WERI-Rb-1 (cell line): ENCODE data around the gene IL36B.

Source experiments
- DNase-seq: peaks from one replicate; pipeline ENCODE4 v3.0.0-alpha.2; 2020
- H3K27ac ChIP-seq: fragments of 250-450 bp; sonication (Bioruptor Pico); 2 replicates; pipeline ENCODE4 v1.5.1; 2020; ENCODE audit warnings: mild to moderate bottlenecking, moderate library complexity
- H3K27me3 ChIP-seq: fragments of 250-450 bp; sonication (Bioruptor Pico); 2 replicates; pipeline ENCODE4 v1.5.1; 2021; ENCODE audit warnings: mild to moderate bottlenecking, low read depth, moderate library complexity; ENCODE audit not compliant: insufficient read depth, severe bottlenecking
- H3K36me3 ChIP-seq: fragments of 250-450 bp; sonication (Bioruptor Pico); 2 replicates; pipeline ENCODE4 v1.5.1; 2020; ENCODE audit warnings: mild to moderate bottlenecking, moderate library complexity
- H3K4me3 ChIP-seq: 2 replicates; pipeline ENCODE4 v1.5.1; 2011; ENCODE audit warnings: low read depth, mild to moderate bottlenecking, control low read depth, low read length
- H3K9me3 ChIP-seq: fragments of 250-450 bp; sonication (Bioruptor Pico); 2 replicates; pipeline ENCODE4 v1.5.1; 2021; ENCODE audit warnings: mild to moderate bottlenecking, moderate library complexity; ENCODE audit not compliant: severe bottlenecking
- CTCF ChIP-seq: IDR thresholded peaks from 2 replicates; pipeline ENCODE4 v1.5.1; 2011; ENCODE audit warnings: low read depth, mild to moderate bottlenecking, control low read depth, inconsistent platforms, low read length

The IL36B gene

GRCh38 chr2:113084249-113085000 lies 31.8 kb upstream of the IL36B start:
- H3K4me3 ChIP-seq = no peak overlapping the region
- no peak for DNase-seq
- no peaks in the 10 kb centered on the region for H3K36me3 ChIP-seq
- no peaks in the 10 kb centered on the region for H3K27me3 ChIP-seq
- no peak overlapping the region for H3K27ac ChIP-seq
- TF ChIP-seq CTCF = 0 out of 2 replicates have a peak, but pooled peaks have one; percentile 29
- no peaks in the 10 kb centered on the region for H3K9me3 ChIP-seq

DNA sequence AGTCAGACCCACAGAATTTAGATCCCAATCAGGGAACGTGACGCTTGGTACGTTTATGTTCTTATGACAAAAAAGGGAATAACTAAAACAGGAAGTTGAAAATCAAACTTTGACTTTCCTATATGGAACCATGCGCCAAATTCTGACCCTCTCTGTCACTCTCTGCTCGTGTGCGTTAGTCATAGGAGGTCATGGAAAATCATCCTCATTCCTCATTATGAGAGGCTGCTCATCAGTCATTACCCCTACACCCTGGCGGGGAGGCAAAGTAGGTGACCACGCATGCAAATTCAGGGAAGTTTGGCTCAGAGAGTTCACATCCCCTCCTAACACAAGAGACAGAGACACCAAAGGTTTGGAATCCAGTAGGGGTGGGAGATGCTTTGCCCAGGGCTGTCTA lies 30.6 kb upstream of the IL36B start:
- Histone ChIP-seq H3K27ac (no peak overlapping the region), H3K4me3 (no peak overlapping the region), H3K9me3 (no peaks in the 10 kb centered on the region), H3K27me3 (no peaks in the 10 kb centered on the region), H3K36me3 (no peaks in the 10 kb centered on the region)
- no peak for TF ChIP-seq CTCF
- no peak for DNase-seq

DNA sequence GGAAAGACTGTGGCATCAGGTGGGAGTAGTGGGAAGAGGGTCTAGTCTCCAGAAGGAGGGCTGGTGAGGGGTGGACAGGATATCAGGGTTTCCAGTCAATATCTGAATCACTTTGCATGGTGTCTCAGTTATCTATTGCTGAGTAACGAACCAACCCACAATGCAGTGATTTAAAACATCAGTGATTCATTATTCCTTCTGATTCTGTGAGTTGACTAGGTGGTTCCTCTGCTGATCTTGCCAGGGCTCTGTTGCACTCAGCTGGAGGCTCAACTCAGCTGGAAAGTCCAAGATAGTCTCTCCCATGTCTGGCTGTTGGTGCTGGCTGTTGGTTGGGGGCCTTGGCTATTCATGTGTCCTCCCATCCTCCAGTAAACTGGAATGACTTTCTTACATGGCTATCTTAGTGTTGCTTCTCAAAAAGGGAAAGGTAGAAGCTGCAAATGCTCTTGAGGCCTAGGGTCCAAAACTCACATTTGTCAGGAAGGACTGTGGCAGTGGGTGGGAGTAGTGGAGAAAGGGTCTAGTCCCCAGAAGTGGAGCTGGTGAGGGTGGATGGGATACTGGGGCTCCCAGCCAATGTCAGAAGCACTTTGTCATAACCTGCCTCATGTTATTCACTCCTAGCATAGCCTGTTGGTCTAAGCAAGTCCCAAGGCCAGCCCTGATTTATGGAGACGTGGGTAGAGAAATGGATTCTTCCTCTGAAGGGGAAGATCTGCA lies 29.0 kb upstream of the IL36B start:
- TF ChIP-seq CTCF = no peak

GRCh38 chr2:113080134-113080533 lies 27.5 kb upstream of the IL36B start:
- Histone ChIP-seq H3K4me3 (no peak overlapping the region), H3K27me3 (no peaks in the 10 kb centered on the region), H3K27ac (no peak overlapping the region), H3K9me3 (no peaks in the 10 kb centered on the region), H3K36me3 (no peaks in the 10 kb centered on the region)
- TF ChIP-seq CTCF = peak; percentile 89
- DNase-seq = peak; percentile 54

More for the DNA sequence above, 29.0 kb upstream of the IL36B start:
- H3K27ac ChIP-seq = no peak overlapping the region
- no peaks in the 10 kb centered on the region for H3K27me3 ChIP-seq
- no peak for DNase-seq
- no peaks in the 10 kb centered on the region for H3K36me3 ChIP-seq
- H3K9me3 ChIP-seq = no peaks in the 10 kb centered on the region
- H3K4me3 ChIP-seq = no peak overlapping the region

DNA sequence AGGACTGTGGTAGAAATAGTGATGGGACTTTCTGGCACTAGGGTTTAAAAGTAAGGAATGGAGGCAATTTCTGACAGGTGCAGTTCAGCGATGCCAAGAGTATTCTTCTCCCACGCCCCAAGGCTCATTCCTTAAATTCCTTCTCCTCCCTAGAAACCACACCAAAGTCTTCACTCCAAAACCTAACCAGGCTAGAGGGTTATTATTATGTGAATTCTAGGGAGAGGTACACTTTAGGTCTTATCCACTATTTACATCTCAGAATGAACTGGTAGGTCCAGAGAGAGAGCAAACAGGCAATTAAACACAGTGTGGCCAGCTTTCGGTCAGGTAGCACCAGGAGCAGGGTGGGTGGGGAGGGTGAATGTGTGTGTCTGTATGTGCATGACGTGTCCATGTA lies 26.5 kb upstream of the IL36B start:
- Histone ChIP-seq H3K36me3 (no peaks in the 10 kb centered on the region), H3K9me3 (no peaks in the 10 kb centered on the region), H3K4me3 (no peak overlapping the region), H3K27me3 (no peaks in the 10 kb centered on the region), H3K27ac (no peak overlapping the region)
- no peak for TF ChIP-seq CTCF
- DNase-seq = no peak
